NT2/D1 (cell line): ENCODE data around the gene RARG.

Experiments
- DNase-seq: peaks from one replicate; pipeline ENCODE4 v3.0.0-alpha.2; 2011; ENCODE audit warnings: low read depth, low spot score
- H3K27me3 ChIP-seq: 2 replicates; pipeline ENCODE4 v1.6.0; 2011; ENCODE audit warnings: mild to moderate bottlenecking; ENCODE audit not compliant: insufficient read length, insufficient read depth
- H3K36me3 ChIP-seq: 2 replicates; pipeline ENCODE4 v1.6.1; 2011; ENCODE audit warnings: mild to moderate bottlenecking, low read length, mixed read lengths; ENCODE audit not compliant: insufficient read depth, insufficient read length
- H3K4me1 ChIP-seq: 2 replicates; pipeline ENCODE4 v1.5.1; 2011; ENCODE audit not compliant: insufficient read depth, insufficient read length
- H3K4me3 ChIP-seq: 2 replicates; pipeline ENCODE4 v1.5.1; 2011; ENCODE audit warnings: low read depth; ENCODE audit not compliant: insufficient read length
- H3K9ac ChIP-seq: 2 replicates; pipeline ENCODE4 v1.6.0; 2011; ENCODE audit warnings: low read depth; ENCODE audit not compliant: insufficient read length
- H3K9me3 ChIP-seq: 2 replicates; pipeline ENCODE4 v1.5.1; 2011; ENCODE audit warnings: mild to moderate bottlenecking, low read length; ENCODE audit not compliant: insufficient read depth
- SUZ12 ChIP-seq: IDR thresholded peaks from 2 replicates; pipeline ENCODE4 v1.6.1; 2011; ENCODE audit not compliant: insufficient read length, insufficient read depth; ENCODE audit errors: extremely low read depth
- YY1 ChIP-seq: IDR thresholded peaks from 2 replicates; pipeline ENCODE4 v1.6.1; 2011; ENCODE audit not compliant: insufficient read length, insufficient read depth
- ZNF274 ChIP-seq: IDR thresholded peaks from 2 replicates; pipeline ENCODE4 v1.6.1; 2011; ENCODE audit warnings: mild to moderate bottlenecking, low read depth, low read length

RARG gene

DNA sequence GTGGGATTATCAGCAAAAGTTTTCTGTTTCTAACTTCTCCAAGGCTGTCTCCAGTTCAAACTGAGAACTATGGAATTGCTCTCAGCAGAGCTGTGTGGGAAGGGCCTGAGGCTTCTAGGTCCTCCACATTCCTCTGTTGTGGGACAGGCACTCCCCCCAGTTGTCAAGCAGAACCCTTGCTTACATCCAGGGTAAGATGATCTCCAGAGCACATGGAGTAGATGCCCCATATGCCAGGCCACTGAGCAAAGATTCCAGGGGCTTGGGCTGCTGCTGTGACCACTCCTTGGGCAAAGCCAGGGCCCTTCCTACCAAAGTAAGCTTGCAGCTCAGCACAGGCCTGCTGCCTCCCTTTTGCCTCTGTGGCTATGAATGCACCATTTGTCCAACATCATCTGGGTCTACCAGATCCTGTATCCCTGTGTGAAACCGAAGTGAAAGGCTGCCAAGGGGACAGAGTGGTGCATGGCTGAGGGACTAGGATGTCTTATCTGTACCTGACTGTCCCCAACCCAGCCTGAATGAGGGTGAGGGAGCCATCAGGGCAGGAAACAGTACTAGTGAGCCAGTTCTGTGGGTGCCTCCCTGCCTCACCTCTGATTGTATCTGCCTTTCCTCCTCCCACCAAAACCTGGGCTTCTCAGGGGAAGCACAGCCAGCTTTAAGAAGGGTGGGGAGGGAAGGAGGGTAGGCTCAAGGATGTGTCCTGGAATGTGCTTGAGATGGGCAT lies 23.0 kb upstream of the RARG start:
- Histone ChIP-seq H3K9me3 (no peaks in the 10 kb centered on the region), H3K9ac (no peak overlapping the region), H3K36me3 (peaks cover 22% of the 10 kb centered on the region), H3K4me1 (peaks cover 8% of the 10 kb centered on the region), H3K4me3 (no peak overlapping the region), H3K27me3 (no peaks in the 10 kb centered on the region)
- no peak for DNase-seq
- TF ChIP-seq YY1 (no peak), ZNF274 (no peak), SUZ12 (no peak)

DNA sequence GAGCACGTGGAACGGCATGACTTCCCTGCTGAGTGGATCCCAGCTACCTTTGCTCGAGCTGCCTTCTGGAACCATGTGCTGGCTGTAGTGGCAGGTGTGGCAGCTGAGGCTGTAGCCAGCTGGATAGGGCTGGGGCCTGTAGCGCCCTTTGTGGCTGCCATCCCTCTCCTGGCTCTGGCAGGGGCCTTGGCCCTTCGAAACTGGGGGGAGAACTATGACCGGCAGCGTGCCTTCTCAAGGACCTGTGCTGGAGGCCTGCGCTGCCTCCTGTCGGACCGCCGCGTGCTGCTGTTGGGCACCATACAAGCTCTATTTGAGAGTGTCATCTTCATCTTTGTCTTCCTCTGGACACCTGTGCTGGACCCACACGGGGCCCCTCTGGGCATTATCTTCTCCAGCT lies 21.3 kb upstream of the RARG start:
- Histone ChIP-seq H3K9me3 (no peaks in the 10 kb centered on the region), H3K27me3 (no peaks in the 10 kb centered on the region), H3K4me1 (peaks cover 8% of the 10 kb centered on the region), H3K4me3 (no peak overlapping the region), H3K36me3 (peaks cover 22% of the 10 kb centered on the region), H3K9ac (no peak overlapping the region)
- no peak for TF ChIP-seq YY1
- TF ChIP-seq SUZ12: no peak
- no peak for TF ChIP-seq ZNF274
- DNase-seq: no peak

DNA sequence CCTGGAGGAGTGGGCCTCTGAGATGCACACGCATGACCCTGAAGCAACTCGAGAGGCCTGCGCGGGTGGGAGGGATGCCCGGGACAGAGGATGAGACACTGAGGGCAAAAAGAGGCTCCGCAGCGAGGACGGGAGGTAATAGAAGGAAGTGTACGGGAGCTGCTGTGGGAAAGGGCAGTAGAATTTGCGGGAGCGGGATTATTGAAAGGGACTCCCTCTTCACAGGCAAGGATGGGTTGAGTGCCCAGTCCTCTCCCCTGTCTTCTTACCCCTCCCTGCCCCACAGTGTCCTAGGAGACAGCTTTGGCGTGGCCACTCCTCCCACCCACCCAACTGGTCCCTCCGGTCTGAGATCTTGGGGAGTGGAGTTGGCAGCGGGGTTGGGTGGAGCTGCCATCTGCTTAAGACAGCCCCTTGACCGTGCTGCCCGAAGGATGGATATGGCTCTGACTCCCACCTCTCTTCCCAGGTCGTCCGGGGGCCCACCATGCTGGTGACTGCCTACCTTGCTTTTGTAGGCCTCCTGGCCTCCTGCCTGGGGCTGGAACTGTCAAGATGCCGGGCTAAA lies 20.4 kb upstream of the RARG start:
- no peaks in the 10 kb centered on the region for H3K9me3 ChIP-seq
- no peaks in the 10 kb centered on the region for H3K27me3 ChIP-seq
- H3K36me3 ChIP-seq: peaks cover 22% of the 10 kb centered on the region
- peaks cover 8% of the 10 kb centered on the region for H3K4me1 ChIP-seq
- TF ChIP-seq YY1 (no peak), ZNF274 (no peak), SUZ12 (no peak)
- no peak for DNase-seq
- peak overlapping the region; percentile 92 for H3K9ac ChIP-seq
- peak overlapping the region; percentile 92 for H3K4me3 ChIP-seq

DNA sequence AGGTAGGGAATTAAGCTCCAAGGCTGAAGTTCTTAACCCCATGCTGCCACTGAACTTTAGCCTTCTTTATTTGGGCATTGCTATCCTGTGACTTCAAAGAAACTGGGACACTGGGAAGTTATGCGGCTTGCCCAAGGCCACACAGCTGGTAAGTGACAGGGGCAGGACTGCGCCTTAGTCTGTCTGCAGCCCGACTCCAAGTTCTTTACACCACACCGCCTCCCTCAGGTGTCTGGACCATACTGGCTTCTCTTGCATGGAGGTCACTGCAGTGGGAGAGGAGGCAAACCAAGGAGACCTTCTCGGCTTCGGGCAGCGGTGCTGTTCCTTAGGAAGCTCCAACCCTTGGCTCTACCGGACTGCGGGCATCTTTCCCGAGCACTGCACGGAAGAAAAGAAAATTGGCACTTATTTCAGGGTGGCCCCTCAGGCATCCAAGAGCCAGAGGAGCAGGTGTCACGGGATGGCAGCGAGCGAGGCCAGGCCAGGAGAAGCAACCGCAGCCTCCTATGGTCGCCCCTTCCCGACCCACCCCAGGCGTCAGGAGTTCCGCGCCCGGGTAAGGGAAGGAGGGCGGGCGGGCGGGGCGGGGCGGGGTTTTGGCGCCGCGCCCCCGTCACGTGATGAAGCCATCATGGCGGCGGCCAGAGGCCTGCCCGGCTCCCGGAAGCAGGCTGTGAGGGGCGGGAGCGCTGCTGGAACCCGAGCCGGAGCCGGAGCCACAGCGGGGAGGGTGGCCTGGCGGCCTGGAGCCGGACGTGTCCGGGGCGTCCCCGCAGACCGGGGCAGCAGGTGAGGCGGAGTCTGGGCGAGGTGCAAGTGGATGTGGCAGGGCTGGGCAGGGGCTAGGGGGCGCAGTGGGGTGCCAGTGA lies 19.7 kb upstream of the RARG start:
- no peaks in the 10 kb centered on the region for H3K27me3 ChIP-seq
- DNase-seq: peak; percentile 69

DNA sequence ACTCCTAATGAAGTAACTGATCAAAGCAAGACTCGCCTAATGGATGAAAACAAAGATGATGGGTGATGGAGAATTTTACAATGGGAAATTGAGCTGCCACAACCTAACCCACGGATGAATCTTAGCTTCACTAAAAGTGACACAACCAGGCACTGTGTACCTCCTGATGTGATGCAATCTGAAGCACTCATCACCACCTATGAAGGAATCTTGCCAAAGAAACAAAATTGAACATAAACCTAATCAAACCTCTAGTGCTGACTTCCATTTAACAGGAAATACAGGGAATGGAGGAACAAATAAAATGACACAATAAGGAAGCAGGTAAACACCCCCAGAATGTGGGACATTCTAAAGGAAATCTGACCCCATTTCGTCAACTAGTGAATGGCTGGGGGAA lies 13.3 kb upstream of the RARG start:
- Histone ChIP-seq H3K36me3 (no peaks in the 10 kb centered on the region), H3K9me3 (no peaks in the 10 kb centered on the region)
- TF ChIP-seq SUZ12: no peak
- no peak for TF ChIP-seq YY1
- TF ChIP-seq ZNF274: no peak

More for the DNA sequence above, 19.7 kb upstream of the RARG start:
- H3K9me3 ChIP-seq: no peaks in the 10 kb centered on the region
- TF ChIP-seq YY1 (peak; percentile 62), ZNF274 (no peak)
- H3K4me3 ChIP-seq: peak overlapping the region; percentile 92
- peak overlapping the region; percentile 92 for H3K9ac ChIP-seq
- peaks cover 22% of the 10 kb centered on the region for H3K36me3 ChIP-seq
- peaks cover 8% of the 10 kb centered on the region for H3K4me1 ChIP-seq

DNA sequence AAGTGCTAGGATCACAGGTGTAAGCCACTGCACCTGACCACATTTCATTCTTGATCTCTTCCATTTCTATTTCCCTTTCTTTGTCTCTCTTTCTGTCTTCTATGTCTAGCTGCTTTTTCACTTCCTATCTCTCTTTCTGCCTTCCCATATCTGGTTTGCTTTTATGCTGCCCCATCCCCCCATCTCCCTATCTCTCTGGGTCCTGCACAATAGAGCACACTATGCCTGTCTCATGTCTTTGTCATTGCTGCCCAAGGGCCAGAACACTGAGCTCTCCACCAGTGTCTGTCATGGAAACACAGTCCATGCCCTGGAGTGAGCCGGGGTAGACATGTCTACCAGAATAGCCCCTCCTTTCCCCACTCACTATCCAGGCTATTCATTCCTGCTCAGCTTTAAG lies 12.3 kb upstream of the RARG start:
- DNase-seq: no peak
- Histone ChIP-seq H3K4me3 (no peak overlapping the region), H3K27me3 (no peaks in the 10 kb centered on the region), H3K9ac (no peak overlapping the region), H3K36me3 (no peaks in the 10 kb centered on the region), H3K9me3 (no peaks in the 10 kb centered on the region), H3K4me1 (peaks cover 10% of the 10 kb centered on the region)
- TF ChIP-seq SUZ12 (no peak), YY1 (no peak)

More for the DNA sequence above, 13.3 kb upstream of the RARG start:
- H3K9ac ChIP-seq: no peak overlapping the region
- no peaks in the 10 kb centered on the region for H3K27me3 ChIP-seq
- no peak overlapping the region for H3K4me3 ChIP-seq
- peaks cover 10% of the 10 kb centered on the region for H3K4me1 ChIP-seq
- DNase-seq: no peak

DNA sequence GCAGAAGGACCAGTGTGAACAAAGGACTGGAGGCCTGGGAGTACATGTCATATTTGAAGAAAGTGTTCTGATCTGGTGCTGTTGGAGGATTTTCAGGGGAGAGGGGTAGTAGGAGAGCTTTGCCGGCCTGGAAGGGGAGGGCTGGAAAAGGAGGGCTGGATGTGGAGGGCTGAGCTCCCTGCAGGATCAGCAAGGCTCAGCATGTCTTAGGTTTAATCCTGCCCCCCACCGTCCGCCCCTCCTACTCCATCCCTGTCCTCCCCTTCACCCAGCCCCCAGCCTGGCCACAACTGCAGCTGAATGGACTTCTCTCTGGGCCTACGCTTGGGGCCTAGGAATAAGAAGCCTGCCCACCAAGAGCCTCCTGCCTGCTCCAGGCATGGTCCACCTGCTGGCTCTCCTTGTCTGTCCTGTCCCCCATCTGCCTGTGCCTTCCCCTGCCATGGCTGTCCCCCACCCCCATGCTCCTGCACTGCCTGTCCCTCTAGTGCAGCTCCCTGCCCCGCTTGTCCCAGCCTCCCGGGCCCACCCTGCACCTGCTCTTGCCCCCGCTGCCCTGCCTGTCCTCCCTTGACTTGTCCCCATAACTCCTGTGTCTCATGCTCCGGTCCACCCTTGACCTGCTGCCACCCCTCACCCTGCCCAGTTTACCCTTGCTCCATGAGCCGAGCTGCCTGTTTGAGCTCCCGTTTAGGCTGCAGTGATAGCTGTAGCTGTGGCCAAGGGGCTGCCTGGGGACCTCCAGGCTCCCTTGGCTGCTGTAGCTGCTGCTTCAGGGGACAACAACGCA lies 9.8 kb upstream of the RARG start:
- no peaks in the 10 kb centered on the region for H3K27me3 ChIP-seq
- no peaks in the 10 kb centered on the region for H3K36me3 ChIP-seq
- TF ChIP-seq SUZ12 (no peak), YY1 (no peak), ZNF274 (no peak)
- H3K4me1 ChIP-seq: peaks cover 10% of the 10 kb centered on the region
- H3K9ac ChIP-seq: no peak overlapping the region
- peak; percentile 68 for DNase-seq
- no peaks in the 10 kb centered on the region for H3K9me3 ChIP-seq
- no peak overlapping the region for H3K4me3 ChIP-seq
